Activated CD4-positive, alpha-beta T cell treated with anti-CD3 and anti-CD28 coated beads, Interleukin-2, amount 10 ng/mL, durations not matched to agents 24 days and 14 days (primary cell): Measurements from ENCODE around the gene TRIM14. TPM values are rescaled to one million over a fixed set of nuclear protein-coding genes. Genes with fewer than 3 reads are reported as not detected.
A peak's percentile ranks its signal among the peaks of the same experiment; 100 is the strongest.
"Not testable (repeated sequence)": the region's sequence is repeated elsewhere in the genome, so short reads cannot be mapped to it uniquely, and the experiment has no call there.

ENCODE experiments used
- DNase-seq: peaks from one replicate; pipeline ENCODE4 v3.0.0; 2022
- H3K27ac Mint-ChIP-seq: one replicate; pipeline ENCODE4 v1.8.0; 2022; ENCODE audit warnings: mild to moderate bottlenecking, mixed read lengths
- H3K27me3 Mint-ChIP-seq: one replicate; pipeline ENCODE4 v1.8.0; 2022; ENCODE audit warnings: mixed read lengths
- H3K36me3 Mint-ChIP-seq: one replicate; pipeline ENCODE4 v1.8.0; 2022; ENCODE audit warnings: low read depth, mild to moderate bottlenecking, mixed read lengths
- H3K4me1 Mint-ChIP-seq: one replicate; pipeline ENCODE4 v1.8.0; 2021; ENCODE audit warnings: mixed read lengths
- H3K4me3 Mint-ChIP-seq: one replicate; pipeline ENCODE4 v1.8.0; 2022; ENCODE audit warnings: mild to moderate bottlenecking, moderate library complexity, mixed read lengths
- H3K9me3 Mint-ChIP-seq: one replicate; pipeline ENCODE4 v1.8.0; 2021; ENCODE audit warnings: mixed read lengths
- intact Hi-C: fragments of 100-400 bp; cut with micrococcal nuclease; formaldehyde crosslinking; loops from one replicate; pipeline ENCODE4 v1.15.1; 2023
- total RNA-seq: library from RNA; stranded (reverse); gene quantifications from 2 replicates; pipeline ENCODE4 v1.2.3, GENCODE V29; 2022

Gene TRIM14
- total RNA-seq, 1 donor from 2014 or later: 47.8 TPM

DNA sequence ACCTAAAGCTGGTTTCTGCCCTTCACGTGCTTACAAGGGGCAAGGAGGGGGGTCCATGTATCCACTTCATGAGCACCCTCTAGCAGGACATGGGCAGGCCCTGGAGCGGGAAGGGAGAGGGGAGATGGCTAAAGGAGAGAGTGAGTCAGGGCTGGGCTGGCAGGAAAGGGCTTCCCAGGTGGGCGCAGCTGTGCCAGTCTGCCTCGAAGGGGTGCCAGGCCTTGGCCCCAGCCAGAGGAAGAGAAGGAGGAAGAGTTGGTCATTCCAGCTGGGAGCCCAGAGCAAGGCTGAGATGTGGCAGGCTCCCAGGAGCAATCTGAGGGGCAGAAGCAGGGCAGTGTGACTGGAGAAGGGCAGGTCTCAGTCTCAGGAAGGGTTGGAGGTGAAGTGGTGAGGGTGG lies 24.7 kb downstream of the TRIM14 start:
- intact Hi-C loops: no loop called here
- H3K4me1 Mint-ChIP-seq: peaks cover 56% of the 10 kb centered on the region
- H3K36me3 Mint-ChIP-seq: peaks cover 79% of the 10 kb centered on the region

DNA sequence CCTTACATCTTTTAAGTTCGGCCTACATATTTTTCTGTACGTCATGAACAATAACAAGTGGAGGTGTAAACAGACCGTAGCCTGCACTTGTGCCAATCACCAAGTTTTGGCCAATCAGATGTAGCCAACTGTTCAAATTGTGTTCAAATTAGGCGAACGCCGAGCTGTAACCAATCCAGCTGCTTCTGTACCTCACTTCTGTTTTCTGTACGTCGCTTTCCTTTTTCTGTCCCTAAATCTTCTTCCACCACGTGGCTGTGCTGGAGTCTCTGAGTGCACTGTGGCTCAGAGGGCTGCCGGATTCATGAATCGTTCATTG lies 26.4 kb downstream of the TRIM14 start:
- Mint-ChIP-seq H3K36me3 (peaks cover 71% of the 10 kb centered on the region), H3K9me3 (no peaks in the 10 kb centered on the region), H3K4me3 (peak overlapping the region; percentile 6), H3K4me1 (peaks cover 42% of the 10 kb centered on the region), H3K27me3 (no peaks in the 10 kb centered on the region), H3K27ac (peak overlapping the region; percentile 71)
- DNase-seq: no peak
- intact Hi-C loops: no loop called here

More for the DNA sequence above, 24.7 kb downstream of the TRIM14 start:
- Mint-ChIP-seq H3K4me3 (no peak overlapping the region), H3K27me3 (no peaks in the 10 kb centered on the region), H3K27ac (peak overlapping the region; percentile 74), H3K9me3 (no peaks in the 10 kb centered on the region)
- no peak for DNase-seq

DNA sequence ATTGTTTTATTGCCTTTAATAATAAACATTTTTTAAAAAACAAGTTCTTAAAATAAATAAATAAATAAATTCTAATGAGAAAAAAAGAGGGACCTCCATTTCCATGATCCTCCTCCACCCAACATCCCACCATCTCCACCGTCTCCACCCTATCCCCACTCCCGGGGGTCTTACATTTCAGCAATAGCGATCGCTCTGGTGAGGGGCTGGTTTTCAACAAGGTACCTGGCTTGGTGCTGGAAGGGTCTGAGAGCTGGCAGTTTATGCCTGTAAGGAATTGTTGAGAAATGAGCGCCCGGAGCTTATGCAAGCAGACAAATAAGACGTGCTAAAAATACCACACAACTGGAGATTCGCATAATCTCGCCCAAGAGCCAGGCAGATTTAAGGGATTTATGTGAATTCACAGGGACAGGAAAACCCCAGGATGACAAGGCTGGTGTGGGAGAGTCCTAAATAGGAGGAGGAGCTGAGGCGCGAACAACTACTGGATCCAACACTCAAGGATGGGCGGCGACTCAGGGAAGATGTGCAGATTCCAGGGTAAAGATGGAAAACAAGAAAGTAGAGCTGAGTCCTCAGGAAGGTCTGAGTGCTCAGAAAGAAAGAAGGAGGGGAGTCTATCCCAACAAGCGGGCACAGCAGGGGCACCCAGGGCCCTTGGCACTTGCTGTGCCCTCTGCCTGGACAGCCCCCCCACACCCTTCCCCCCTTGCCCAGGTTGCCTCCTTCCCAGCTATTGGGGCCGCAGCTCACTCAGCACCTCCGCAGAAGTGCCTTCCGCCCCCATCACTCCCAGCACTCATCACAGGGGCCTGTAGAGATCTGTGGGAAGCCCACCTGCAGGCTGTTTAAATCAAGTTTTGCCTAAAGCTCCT lies 27.0 kb downstream of the TRIM14 start:
- no peaks in the 10 kb centered on the region for H3K27me3 Mint-ChIP-seq
- peak overlapping the region; percentile 71 for H3K27ac Mint-ChIP-seq
- H3K4me1 Mint-ChIP-seq: peaks cover 38% of the 10 kb centered on the region
- H3K4me3 Mint-ChIP-seq: peak overlapping the region; percentile 6
- DNase-seq: no peak
- no peaks in the 10 kb centered on the region for H3K9me3 Mint-ChIP-seq
- H3K36me3 Mint-ChIP-seq: peaks cover 67% of the 10 kb centered on the region
- intact Hi-C loops: no loop called here

DNA sequence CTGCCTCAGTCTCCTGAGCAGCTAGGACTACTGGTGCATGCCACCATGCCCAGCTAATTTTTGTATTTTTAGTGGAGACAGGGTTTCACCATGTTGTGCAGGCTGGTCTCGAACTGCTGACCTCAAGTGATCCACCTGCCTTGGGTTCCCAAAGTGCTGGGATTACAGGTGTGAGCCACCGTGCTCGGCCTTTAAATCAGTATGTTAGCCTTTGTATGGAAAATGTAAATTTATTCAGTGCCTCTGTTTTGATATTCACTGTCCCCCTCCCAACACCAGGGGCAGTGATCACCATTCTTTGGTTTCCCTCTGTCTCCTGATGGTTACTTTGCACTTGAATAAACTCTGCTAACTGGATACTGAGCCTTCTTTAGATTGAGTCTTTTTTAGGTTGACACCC lies 28.3 kb downstream of the TRIM14 start:
- peaks cover 35% of the 10 kb centered on the region for H3K4me1 Mint-ChIP-seq
- intact Hi-C loops: not testable (repeated sequence)

DNA sequence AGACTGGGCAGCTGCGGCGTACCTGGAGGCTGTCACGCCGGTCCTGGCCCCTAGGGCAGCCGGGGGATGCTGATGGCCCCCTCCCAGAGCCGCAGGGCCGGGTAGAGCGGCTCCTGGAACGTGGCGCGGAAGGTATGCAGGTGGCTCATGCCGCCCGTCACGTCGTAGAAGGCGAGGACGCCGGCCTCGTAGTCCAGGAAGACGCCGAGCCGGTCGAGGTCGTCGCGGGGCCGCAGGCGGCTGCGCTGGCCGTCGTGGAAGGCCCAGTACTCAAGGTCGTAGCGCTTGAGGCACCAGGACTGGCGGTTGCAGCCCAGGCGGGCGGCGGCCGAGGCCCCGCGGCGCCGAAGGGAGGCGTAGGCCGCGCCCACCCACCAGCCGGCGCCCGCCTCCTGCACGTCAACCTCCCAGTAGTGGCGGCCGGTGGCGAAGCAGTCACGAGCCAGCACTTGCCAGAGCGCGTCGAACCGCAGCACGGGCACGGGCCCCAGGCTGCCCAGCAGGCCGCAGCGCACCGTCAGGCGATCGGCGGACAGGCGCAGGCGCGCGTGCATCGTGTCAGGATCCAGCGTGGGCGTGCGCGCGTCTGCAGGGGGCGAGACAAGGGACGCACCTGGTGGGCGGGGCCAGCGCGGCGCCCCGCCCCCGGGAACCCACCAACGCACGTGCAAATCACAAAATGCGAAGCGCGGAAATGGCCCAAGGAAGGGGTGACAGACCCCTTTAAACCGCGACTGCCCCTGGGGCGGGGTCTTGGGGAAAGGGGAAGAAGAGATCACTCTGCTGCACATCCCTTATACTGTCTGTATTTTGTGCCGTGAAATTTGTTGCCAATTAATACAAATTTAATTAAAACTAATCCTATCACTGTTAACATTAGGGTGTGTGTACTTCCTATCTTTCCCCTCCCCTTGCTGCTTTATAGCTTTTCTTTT lies 31.3 kb downstream of the TRIM14 start:
- no peak for DNase-seq
- intact Hi-C loops: no loop called here
- Mint-ChIP-seq H3K27ac (no peak overlapping the region), H3K9me3 (no peaks in the 10 kb centered on the region), H3K4me3 (no peak overlapping the region), H3K27me3 (no peaks in the 10 kb centered on the region), H3K36me3 (peaks cover 60% of the 10 kb centered on the region), H3K4me1 (peaks cover 28% of the 10 kb centered on the region)

More for the DNA sequence above, 28.3 kb downstream of the TRIM14 start:
- peaks cover 64% of the 10 kb centered on the region for H3K36me3 Mint-ChIP-seq
- DNase-seq, H3K4me3 Mint-ChIP-seq, H3K27ac Mint-ChIP-seq, H3K27me3 Mint-ChIP-seq, H3K9me3 Mint-ChIP-seq: not testable (repeated sequence)

DNA sequence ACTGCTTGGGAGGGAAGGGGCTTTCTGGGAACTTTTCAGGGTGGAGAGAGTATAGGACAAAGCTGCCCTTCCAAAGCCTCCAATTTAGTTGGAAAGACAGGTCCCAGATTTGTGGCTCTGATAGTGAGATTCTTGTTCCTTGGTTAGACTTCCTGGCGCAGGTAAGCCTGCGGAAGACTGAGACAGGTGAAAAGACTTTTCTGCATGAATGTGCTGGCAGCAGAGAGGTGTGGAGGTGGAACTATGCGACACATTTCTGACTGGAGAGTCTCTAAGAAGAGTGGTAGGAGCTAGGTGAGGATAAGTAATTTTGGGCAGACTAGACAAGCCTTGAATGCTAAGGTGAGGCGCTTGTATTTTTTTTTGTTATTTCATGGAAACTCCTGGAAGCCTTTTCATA lies 32.6 kb downstream of the TRIM14 start:
- H3K9me3 Mint-ChIP-seq: no peaks in the 10 kb centered on the region
- intact Hi-C loops: no loop called here
- H3K36me3 Mint-ChIP-seq: peaks cover 64% of the 10 kb centered on the region
- peak overlapping the region; percentile 64 for H3K27ac Mint-ChIP-seq
- H3K4me3 Mint-ChIP-seq: no peak overlapping the region
- H3K27me3 Mint-ChIP-seq: no peaks in the 10 kb centered on the region
- H3K4me1 Mint-ChIP-seq: peaks cover 36% of the 10 kb centered on the region
- DNase-seq: no peak

DNA sequence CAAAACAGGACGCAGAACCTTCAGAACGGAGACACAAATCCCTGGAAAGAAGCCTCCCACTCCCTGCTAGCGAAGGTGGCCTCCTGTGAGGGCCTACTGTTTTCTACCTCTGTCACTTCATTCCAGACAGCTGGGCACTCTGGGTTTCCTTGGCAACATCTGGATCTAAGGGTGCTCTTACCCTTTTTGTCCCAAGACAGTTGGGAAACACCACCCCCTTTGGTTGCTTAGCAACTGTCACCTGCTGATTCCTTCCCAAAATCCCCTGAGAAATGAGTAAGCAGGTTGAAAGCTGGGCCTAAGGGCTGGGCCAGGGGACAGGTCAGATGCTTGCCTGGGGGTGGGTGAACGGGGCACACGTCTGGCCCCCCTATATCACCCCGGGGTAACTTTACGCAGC lies 33.1 kb downstream of the TRIM14 start:
- Mint-ChIP-seq H3K27me3 (no peaks in the 10 kb centered on the region), H3K4me1 (peaks cover 41% of the 10 kb centered on the region), H3K27ac (peak overlapping the region; percentile 64), H3K36me3 (peaks cover 67% of the 10 kb centered on the region), H3K9me3 (no peaks in the 10 kb centered on the region), H3K4me3 (no peak overlapping the region)
- DNase-seq: no peak
- intact Hi-C loops: no loop called here

DNA sequence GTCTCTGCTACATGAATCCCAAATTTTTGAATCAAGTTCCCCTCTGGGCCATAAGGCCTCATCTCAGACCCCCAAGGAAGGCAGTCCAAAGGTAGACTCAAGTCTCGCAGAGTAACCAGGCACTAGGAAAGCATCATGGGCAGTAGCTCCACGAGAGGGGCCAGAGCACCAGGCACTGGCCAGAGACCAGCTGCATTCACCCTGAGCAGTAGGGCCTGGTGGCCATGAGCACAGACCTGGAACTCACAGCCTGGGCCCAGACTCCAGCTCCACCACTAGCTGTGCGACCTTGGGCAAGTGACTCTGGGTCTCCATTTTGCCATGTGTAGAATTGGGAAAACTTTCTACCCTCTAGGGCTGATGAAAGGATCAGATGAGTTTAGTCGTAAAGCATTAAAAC lies 34.0 kb downstream of the TRIM14 start:
- intact Hi-C loops: no loop called here
- Mint-ChIP-seq H3K27ac (no peak overlapping the region), H3K9me3 (no peaks in the 10 kb centered on the region), H3K4me1 (peaks cover 40% of the 10 kb centered on the region), H3K4me3 (no peak overlapping the region), H3K36me3 (peaks cover 69% of the 10 kb centered on the region), H3K27me3 (no peaks in the 10 kb centered on the region)
- DNase-seq: no peak

DNA sequence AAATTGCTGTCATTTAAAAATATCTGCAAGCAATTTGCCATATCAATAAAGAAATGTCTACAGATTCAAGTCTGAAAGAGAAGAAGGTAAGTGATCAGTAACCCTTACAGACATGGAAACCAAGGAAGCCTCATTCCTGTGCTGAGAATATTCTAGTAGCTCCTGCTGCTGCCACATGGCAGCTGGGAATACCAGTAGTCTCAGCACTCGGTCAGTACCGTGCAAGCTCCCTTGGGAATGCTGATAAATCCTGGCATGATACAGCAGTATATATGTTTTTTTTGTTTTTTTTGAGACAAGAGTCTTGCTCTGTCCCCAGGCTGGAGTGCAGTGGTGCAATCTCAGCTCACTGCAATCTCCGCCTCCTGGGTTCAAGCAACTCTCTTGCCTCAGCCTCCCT lies 34.6 kb downstream of the TRIM14 start:
- H3K27ac Mint-ChIP-seq: no peak overlapping the region
- H3K27me3 Mint-ChIP-seq: no peaks in the 10 kb centered on the region
- no peak for DNase-seq
- intact Hi-C loops: no loop called here
- peaks cover 36% of the 10 kb centered on the region for H3K4me1 Mint-ChIP-seq
- H3K36me3 Mint-ChIP-seq: peaks cover 66% of the 10 kb centered on the region
- H3K4me3 Mint-ChIP-seq: no peak overlapping the region
- H3K9me3 Mint-ChIP-seq: no peaks in the 10 kb centered on the region

DNA sequence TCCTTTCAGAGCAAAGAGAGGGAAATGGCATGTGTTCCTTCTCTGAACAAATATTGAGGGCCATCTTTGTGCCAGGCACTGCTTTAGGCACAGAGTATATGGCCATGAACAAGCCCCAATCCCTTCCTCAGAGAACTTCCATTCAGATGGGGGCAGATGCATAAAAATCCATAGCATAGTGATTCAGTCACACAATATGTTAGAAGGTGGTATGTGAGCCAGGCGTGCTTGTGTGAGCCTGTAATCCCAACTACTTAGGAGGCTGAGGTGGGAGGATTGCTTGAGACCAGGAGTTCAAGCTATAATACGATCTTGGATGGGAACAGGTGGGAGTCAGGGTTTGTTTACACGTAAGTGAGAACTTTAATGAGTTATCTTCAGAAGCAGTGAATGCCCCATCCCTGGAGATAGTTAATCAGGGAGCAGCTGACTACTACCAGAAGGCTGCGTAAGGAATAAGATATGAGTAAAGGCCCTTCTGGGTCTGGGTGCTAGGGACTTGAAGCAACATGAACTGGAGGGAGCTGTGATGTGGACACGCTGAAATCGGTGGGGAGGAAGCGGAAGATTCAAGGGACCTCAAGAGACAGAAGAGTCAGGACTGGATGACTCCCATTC lies 35.3 kb downstream of the TRIM14 start:
- intact Hi-C loops: no loop called here
- no peak overlapping the region for H3K4me3 Mint-ChIP-seq
- H3K4me1 Mint-ChIP-seq: peaks cover 37% of the 10 kb centered on the region
- H3K9me3 Mint-ChIP-seq: no peaks in the 10 kb centered on the region
- no peak for DNase-seq
- H3K27me3 Mint-ChIP-seq: no peaks in the 10 kb centered on the region
- H3K27ac Mint-ChIP-seq: peak overlapping the region; percentile 74
- peaks cover 68% of the 10 kb centered on the region for H3K36me3 Mint-ChIP-seq

DNA sequence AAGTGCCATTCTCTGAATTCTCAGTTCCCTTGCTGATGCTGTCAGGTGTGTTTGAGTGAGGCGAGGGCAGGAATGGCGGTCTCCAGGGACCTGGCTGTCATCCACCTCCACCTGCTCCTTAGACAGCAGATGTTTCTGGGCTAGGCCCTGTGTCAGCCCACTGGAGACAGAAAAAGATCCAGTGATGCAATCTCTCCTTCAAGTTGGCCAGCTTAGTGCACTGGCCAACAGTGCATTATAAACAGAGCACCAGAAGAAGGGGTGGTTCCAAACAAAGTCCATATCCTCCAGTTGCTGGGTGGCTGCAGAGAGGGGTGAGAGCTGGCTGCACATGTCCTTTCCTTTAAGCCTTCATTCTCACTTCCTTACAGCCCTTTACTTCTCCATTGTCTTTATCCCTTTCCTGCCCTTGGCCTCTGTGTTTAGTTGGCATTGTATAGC lies 35.9 kb downstream of the TRIM14 start:
- H3K27me3 Mint-ChIP-seq: no peaks in the 10 kb centered on the region
- H3K4me1 Mint-ChIP-seq: peaks cover 39% of the 10 kb centered on the region

DNA sequence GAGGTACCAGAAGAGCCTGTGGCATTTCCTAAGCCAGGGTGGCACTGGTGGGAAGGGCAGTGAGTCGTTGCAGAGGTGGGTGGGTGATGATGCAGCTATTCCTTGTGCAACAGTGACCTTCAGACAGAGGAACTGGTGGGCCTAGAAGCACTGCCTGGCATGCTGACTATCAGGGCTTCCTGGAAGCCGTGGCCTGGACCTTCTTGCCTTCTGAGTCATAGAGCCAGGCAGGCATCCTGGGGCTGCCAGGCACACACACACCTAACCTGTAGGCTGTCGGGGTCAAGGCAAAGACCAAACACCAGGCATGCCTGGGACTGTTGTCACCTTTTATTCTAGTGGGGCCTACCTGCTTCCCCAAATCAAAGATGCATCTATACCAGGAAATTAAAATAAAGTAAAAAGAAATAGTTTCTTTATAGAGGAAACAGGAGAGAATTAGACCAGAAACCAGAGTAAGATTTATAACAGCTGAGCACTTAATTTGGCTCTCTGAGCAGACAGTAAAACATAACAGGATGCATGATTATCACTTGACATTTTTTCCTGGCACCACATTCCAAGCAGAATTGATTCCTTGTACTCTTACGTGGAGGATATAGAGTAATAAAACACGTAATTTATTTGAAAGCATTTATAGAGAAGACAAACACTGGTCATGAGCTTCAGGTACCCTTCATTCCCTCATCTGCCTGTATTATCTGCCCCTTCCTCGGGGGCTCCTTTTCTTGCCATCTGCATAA lies 37.4 kb downstream of the TRIM14 start:
- peaks cover 69% of the 10 kb centered on the region for H3K36me3 Mint-ChIP-seq
- H3K4me3 Mint-ChIP-seq: no peak overlapping the region
- peak overlapping the region; percentile 78 for H3K27ac Mint-ChIP-seq
- no peaks in the 10 kb centered on the region for H3K27me3 Mint-ChIP-seq
- no peaks in the 10 kb centered on the region for H3K9me3 Mint-ChIP-seq
- DNase-seq: no peak
- H3K4me1 Mint-ChIP-seq: peaks cover 43% of the 10 kb centered on the region
- intact Hi-C loops: no loop called here

More for the DNA sequence above, 35.9 kb downstream of the TRIM14 start:
- Mint-ChIP-seq H3K9me3 (no peaks in the 10 kb centered on the region), H3K4me3 (no peak overlapping the region), H3K27ac (peak overlapping the region; percentile 74), H3K36me3 (peaks cover 67% of the 10 kb centered on the region)
- no peak for DNase-seq
- intact Hi-C loops: no loop called here

DNA sequence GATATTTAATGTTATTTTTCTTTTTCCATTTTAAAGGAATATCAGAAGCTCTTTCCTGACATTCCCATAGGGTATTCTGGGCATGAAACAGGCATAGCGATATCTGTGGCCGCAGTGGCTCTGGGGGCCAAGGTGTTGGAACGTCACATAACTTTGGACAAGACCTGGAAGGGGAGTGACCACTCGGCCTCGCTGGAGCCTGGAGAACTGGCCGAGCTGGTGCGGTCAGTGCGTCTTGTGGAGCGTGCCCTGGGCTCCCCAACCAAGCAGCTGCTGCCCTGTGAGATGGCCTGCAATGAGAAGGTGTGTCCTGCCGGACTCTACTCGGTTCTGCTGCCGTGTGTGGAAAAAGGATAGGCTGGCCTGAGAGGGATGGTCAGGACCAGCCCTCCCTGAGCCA lies 38.2 kb downstream of the TRIM14 start:
- peak overlapping the region; percentile 78 for H3K27ac Mint-ChIP-seq
- intact Hi-C loops: no loop called here
- H3K9me3 Mint-ChIP-seq: no peaks in the 10 kb centered on the region
- peaks cover 45% of the 10 kb centered on the region for H3K4me1 Mint-ChIP-seq
- no peak for DNase-seq
- peaks cover 63% of the 10 kb centered on the region for H3K36me3 Mint-ChIP-seq
- H3K27me3 Mint-ChIP-seq: no peaks in the 10 kb centered on the region
- H3K4me3 Mint-ChIP-seq: no peak overlapping the region
